ENCODE measurements around the gene TNXB. TPM values are rescaled to one million over a fixed set of nuclear protein-coding genes. Genes with fewer than 3 reads are reported as not detected.

The TNXB gene
- total RNA-seq, 2 donors from 2014 or later = 194 to 210 TPM

DNA sequence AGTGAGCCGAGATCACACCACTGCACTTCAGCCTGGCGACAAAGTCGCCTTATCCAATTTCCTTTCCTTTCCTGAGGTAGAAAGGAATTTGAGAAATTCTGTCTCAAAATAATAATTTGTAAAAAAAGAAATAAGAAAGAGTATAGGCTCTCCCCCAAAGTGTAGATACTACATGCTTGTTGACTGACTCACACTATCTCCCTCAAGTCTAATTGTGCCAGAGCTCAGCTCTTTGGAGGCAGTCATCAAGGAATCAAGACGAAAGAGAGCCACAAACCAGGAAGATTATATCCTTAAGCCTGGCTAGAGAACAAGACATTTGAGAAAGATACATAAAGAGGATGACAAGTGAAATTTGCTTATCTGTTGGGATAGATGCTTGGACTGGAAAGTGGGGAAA lies 24.6 kb upstream of the TNXB start:
- H3K27ac ChIP-seq = no peak overlapping the region
- DNase-seq (ENCODE audit: low spot score) (no peak), ATAC-seq (ENCODE audit: insufficient number of reproducible peaks, low FRiP score, low read depth) (no peak)
- TF ChIP-seq, protein P1, sequence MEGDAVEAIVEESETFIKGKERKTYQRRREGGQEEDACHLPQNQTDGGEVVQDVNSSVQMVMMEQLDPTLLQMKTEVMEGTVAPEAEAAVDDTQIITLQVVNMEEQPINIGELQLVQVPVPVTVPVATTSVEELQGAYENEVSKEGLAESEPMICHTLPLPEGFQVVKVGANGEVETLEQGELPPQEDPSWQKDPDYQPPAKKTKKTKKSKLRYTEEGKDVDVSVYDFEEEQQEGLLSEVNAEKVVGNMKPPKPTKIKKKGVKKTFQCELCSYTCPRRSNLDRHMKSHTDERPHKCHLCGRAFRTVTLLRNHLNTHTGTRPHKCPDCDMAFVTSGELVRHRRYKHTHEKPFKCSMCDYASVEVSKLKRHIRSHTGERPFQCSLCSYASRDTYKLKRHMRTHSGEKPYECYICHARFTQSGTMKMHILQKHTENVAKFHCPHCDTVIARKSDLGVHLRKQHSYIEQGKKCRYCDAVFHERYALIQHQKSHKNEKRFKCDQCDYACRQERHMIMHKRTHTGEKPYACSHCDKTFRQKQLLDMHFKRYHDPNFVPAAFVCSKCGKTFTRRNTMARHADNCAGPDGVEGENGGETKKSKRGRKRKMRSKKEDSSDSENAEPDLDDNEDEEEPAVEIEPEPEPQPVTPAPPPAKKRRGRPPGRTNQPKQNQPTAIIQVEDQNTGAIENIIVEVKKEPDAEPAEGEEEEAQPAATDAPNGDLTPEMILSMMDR (IDR thresholded peaks at IDR 0.05) = no peak
- H3K4me1 ChIP-seq (ENCODE audit: control insufficient read depth in 1 of 2, low read depth in 2 of 2) = peaks cover 8 to 9% of the 10 kb centered on the region in 2 donors
- H3K4me3 ChIP-seq = no peak overlapping the region
- H3K9me3 ChIP-seq = no peaks in the 10 kb centered on the region
- H3K36me3 ChIP-seq = no peaks in the 10 kb centered on the region
- H3K27me3 ChIP-seq (replicated peaks; ENCODE audit: insufficient read depth) = no peaks in the 10 kb centered on the region

DNA sequence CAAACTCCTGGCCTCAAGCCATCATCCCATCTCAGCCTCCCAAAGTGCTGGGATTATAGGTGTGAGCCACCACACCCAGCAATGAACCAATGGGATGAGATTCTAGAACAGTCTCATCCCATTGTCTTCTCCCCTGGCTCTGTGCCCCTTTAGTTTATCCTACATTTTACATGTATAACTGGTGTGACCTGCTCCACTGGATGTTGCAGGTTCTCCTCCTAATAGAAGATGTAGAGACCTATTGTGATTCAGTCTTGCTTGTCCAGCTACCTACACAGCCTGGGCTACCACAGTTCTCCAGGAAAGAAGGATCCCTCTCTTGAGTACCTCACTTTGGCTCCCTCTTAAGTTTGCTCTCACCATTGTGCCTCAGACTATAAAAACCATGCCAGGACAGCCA lies 23.0 kb upstream of the TNXB start:
- DNase-seq (ENCODE audit: low spot score) (no peak), ATAC-seq (ENCODE audit: insufficient number of reproducible peaks, low FRiP score, low read depth) (no peak)
- TF ChIP-seq, protein P1 (IDR thresholded peaks at IDR 0.05) = no peak
- no peaks in the 10 kb centered on the region for H3K9me3 ChIP-seq
- no peak overlapping the region for H3K4me3 ChIP-seq
- H3K36me3 ChIP-seq = no peaks in the 10 kb centered on the region
- H3K27me3 ChIP-seq (replicated peaks; ENCODE audit: insufficient read depth) = no peaks in the 10 kb centered on the region
- peaks cover 15 to 18% of the 10 kb centered on the region in 2 donors for H3K4me1 ChIP-seq (ENCODE audit: control insufficient read depth in 1 of 2, low read depth in 2 of 2)
- no peak overlapping the region for H3K27ac ChIP-seq

DNA sequence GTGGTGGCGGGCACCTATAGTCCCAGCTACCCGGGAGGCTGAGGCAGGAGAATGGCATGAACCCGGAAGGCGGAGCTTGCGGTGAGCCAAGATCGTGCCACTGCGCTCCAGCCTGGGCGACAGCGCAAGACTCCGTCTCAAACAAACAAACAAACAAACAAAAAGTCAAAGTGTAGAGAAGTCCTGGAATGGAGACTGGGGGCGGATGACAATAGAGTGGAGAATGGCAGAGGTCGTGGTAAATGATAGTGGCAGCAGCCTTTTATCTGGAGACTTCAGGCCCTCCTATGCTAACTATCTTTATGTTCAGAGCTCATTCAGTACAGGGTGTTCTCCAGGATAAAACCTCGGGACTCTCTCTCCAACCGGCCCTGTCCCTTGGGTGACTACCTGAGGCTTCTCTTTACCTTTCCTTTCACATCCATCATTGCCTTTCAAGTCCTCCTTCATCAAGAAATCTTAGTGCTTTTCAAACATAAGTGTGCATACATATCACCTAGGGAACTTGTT lies 22.4 kb upstream of the TNXB start:
- Histone ChIP-seq H3K9me3 (no peaks in the 10 kb centered on the region), H3K27me3 (replicated peaks; ENCODE audit: insufficient read depth) (no peaks in the 10 kb centered on the region), H3K27ac (no peak overlapping the region), H3K4me1 (ENCODE audit: control insufficient read depth in 1 of 2, low read depth in 2 of 2) (peaks cover 19 to 24% of the 10 kb centered on the region in 2 donors), H3K4me3 (no peak overlapping the region), H3K36me3 (no peaks in the 10 kb centered on the region)
- TF ChIP-seq, protein P1 (IDR thresholded peaks at IDR 0.05) = no peak
- DNase-seq (ENCODE audit: low spot score) (no peak), ATAC-seq (ENCODE audit: insufficient number of reproducible peaks, low FRiP score, low read depth) (no peak)

DNA sequence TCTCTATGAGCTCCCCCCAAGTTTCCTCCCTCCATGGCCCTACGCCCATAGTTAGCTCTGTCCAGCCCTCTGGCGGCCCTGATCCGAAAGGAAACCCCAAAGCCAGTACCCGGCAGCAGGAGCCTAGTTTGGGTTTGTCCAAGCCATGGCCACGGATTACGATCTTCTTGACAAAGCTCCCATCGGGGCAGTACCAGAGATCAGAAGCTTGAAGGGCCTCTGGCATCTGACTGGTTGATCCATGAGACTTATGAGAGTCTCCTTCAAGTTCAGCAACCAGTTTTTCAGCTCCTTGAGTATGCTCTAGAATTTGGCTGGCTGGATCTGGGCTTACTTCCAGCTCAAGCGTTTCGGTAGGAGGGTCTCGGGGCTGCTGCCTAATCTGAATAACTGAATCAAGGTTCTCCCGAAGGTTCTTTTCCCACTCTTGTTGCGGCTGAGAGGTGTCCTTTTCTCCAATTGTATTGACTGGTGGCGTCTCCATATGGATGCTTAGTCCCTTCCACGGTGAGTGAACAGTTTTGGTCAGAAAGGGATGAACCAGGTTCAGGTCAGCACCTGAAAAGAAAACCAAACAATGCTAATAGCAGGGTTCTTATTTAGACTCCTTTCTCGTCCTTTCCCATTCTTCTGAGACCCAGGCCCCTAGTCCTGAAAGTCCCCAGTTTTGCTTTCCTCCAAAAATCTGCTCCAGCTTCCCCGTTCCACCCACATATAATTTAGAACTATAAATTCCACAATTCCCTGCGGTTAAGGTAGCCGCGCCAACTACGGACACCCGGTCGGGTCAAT lies 20.4 kb upstream of the TNXB start:
- H3K4me3 ChIP-seq = peak overlapping the region; percentile 90
- DNase-seq (ENCODE audit: low spot score) (no peak), ATAC-seq (ENCODE audit: insufficient number of reproducible peaks, low FRiP score, low read depth) (peak; percentile 13)
- no peaks in the 10 kb centered on the region for H3K27me3 ChIP-seq (replicated peaks; ENCODE audit: insufficient read depth)
- peaks cover 19 to 32% of the 10 kb centered on the region in 2 donors for H3K4me1 ChIP-seq (ENCODE audit: control insufficient read depth in 1 of 2, low read depth in 2 of 2)
- peaks cover 14% of the 10 kb centered on the region for H3K36me3 ChIP-seq
- TF ChIP-seq, protein P1 (IDR thresholded peaks at IDR 0.05) = no peak
- H3K27ac ChIP-seq = peak overlapping the region; percentile 91 to 93
- H3K9me3 ChIP-seq = no peaks in the 10 kb centered on the region

DNA sequence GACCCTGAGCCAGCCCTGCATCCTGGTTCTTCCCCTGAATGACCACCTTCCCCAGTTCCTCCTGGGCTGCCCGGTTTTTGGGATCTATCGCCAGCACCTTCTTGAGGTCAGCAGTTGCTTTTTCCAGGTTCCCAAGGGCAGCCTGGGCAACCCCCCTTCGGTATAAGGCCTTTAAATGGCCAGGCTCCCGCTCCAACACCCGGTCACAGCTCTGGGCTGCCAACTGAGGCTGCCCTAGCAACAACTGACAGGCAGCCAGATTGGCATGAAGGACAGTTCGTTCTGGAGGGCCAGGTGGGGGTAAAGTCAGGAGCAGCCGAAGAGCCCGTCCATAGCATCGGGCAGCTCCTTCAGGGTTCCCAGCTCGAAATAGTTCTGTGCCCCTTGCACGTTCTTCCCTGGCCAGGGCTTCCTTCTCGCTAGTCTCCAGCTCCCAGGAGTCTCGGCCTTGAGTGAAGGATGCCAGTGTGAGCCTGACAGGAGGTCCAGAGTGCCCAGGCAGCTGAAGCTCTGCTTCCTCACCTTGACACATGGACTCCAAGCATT lies 19.7 kb upstream of the TNXB start:
- no peaks in the 10 kb centered on the region for H3K9me3 ChIP-seq
- ATAC-seq (ENCODE audit: insufficient number of reproducible peaks, low FRiP score, low read depth) (no peak), DNase-seq (ENCODE audit: low spot score) (no peak)
- peak overlapping the region; percentile 91 to 93 for H3K27ac ChIP-seq
- peaks cover 17% of the 10 kb centered on the region for H3K36me3 ChIP-seq
- no peaks in the 10 kb centered on the region for H3K27me3 ChIP-seq (replicated peaks; ENCODE audit: insufficient read depth)
- H3K4me1 ChIP-seq (ENCODE audit: control insufficient read depth in 1 of 2, low read depth in 2 of 2) = peaks cover 19 to 32% of the 10 kb centered on the region in 2 donors
- H3K4me3 ChIP-seq = peak overlapping the region; percentile 90
- TF ChIP-seq, protein P1 (IDR thresholded peaks at IDR 0.05) = no peak

Data from thoracic aorta (tissue), 2 donors.